GM23338 (cell line): ENCODE results near the gene ZBTB9. TPM values are rescaled to one million over a fixed set of nuclear protein-coding genes. Genes with fewer than 3 reads are reported as not detected.

Experiments
- ATAC-seq: fragments of 200-7000 bp; cut with Tn5 transposase; 3 replicates; pipeline ENCODE4 v1.9.1; 2020
- DNase-seq: peaks from one replicate; pipeline ENCODE4 v3.0.0-alpha.2; 2015; ENCODE audit warnings: low spot score
- H2AFZ ChIP-seq: fragments of 200-600 bp; sonication (generic); 2 replicates; pipeline ENCODE4 v1.8.0; 2016; ENCODE audit warnings: antibody characterized with exemption, mild to moderate bottlenecking, moderate library complexity
- H3F3A ChIP-seq: fragments of 200-600 bp; sonication (generic); replicated peaks from 2 replicates; pipeline ENCODE4 v1.8.0; 2017; ENCODE audit warnings: antibody characterized with exemption, mixed run types, low read depth
- H3K27ac ChIP-seq: fragments of 200-600 bp; sonication (generic); 2 replicates; pipeline ENCODE4 v1.6.1; 2016; ENCODE audit warnings: low read depth
- H3K27me3 ChIP-seq: fragments of 200-600 bp; sonication (generic); 2 replicates; pipeline ENCODE4 v1.8.0; 2016; ENCODE audit warnings: mild to moderate bottlenecking, mixed run types, moderate library complexity; ENCODE audit not compliant: insufficient read depth
- H3K36me3 ChIP-seq: fragments of 200-600 bp; sonication (generic); 2 replicates; pipeline ENCODE4 v1.8.0; 2016; ENCODE audit warnings: mild to moderate bottlenecking; ENCODE audit not compliant: insufficient read depth
- H3K4me1 ChIP-seq: fragments of 200-600 bp; sonication (generic); 2 replicates; pipeline ENCODE4 v1.8.0; 2016; ENCODE audit warnings: mild to moderate bottlenecking, moderate library complexity; ENCODE audit not compliant: insufficient read depth
- H3K4me2 ChIP-seq: fragments of 200-600 bp; sonication (generic); 2 replicates; pipeline ENCODE4 v1.7.1; 2017; ENCODE audit warnings: mixed run types
- H3K4me3 ChIP-seq: fragments of 200-600 bp; sonication (generic); 2 replicates; pipeline ENCODE4 v1.6.1; 2016; ENCODE audit warnings: mixed run types
- H3K79me2 ChIP-seq: fragments of 200-600 bp; sonication (generic); replicated peaks from 2 replicates; pipeline ENCODE4 v1.8.0; 2017; ENCODE audit warnings: mild to moderate bottlenecking; ENCODE audit not compliant: insufficient read depth
- H3K9me2 ChIP-seq: fragments of 200-600 bp; sonication (generic); 2 replicates; pipeline ENCODE4 v1.8.0; 2017; ENCODE audit not compliant: insufficient read depth
- H4K20me1 ChIP-seq: fragments of 200-600 bp; sonication (generic); replicated peaks from 2 replicates; pipeline ENCODE4 v1.8.0; 2017; ENCODE audit warnings: mild to moderate bottlenecking; ENCODE audit not compliant: insufficient read depth
- H3K27ac Mint-ChIP-seq: 2 replicates; pipeline ENCODE4 v1.8.0; 2020; ENCODE audit warnings: inconsistent platforms, mild to moderate bottlenecking, moderate library complexity, mixed read lengths
- H3K27me3 Mint-ChIP-seq: 3 replicates; pipeline ENCODE4 v1.8.0; 2022; ENCODE audit warnings: low read depth, mild to moderate bottlenecking, moderate library complexity, mixed read lengths, inconsistent platforms; ENCODE audit not compliant: insufficient read depth, poor library complexity
- H3K36me3 Mint-ChIP-seq: 3 replicates; pipeline ENCODE4 v1.8.0; 2021; ENCODE audit warnings: low read depth, mild to moderate bottlenecking, inconsistent platforms, moderate library complexity, mixed read lengths
- H3K4me1 Mint-ChIP-seq: 3 replicates; pipeline ENCODE4 v1.8.0; 2020; ENCODE audit warnings: mild to moderate bottlenecking, inconsistent platforms, mixed read lengths
- H3K4me3 Mint-ChIP-seq: 3 replicates; pipeline ENCODE4 v1.8.0; 2021; ENCODE audit warnings: moderate library complexity, mild to moderate bottlenecking, inconsistent platforms, mixed read lengths
- H3K9me3 Mint-ChIP-seq: 3 replicates; pipeline ENCODE4 v1.8.0; 2020; ENCODE audit warnings: moderate library complexity, mild to moderate bottlenecking, inconsistent platforms, mixed read lengths
- CREB1 ChIP-seq: fragments of 250-450 bp; sonication (Bioruptor Pico); IDR thresholded peaks from 2 replicates; pipeline ENCODE4 v1.5.0; 2020; ENCODE audit warnings: low read depth, mild to moderate bottlenecking, moderate library complexity
- EZH2 ChIP-seq: fragments of 200-600 bp; sonication (generic); IDR thresholded peaks from one replicate; pipeline ENCODE4 v1.8.0; 2017; ENCODE audit warnings: antibody characterized with exemption, mild to moderate bottlenecking, low read depth; ENCODE audit not compliant: unreplicated experiment
- EZH2phosphoT487 ChIP-seq: fragments of 200-600 bp; sonication (generic); IDR thresholded peaks from one replicate; pipeline ENCODE4 v1.8.1; 2018; ENCODE audit warnings: antibody characterized with exemption; ENCODE audit not compliant: unreplicated experiment
- JUNB ChIP-seq: IDR thresholded peaks from one replicate; pipeline ENCODE4 v1.6.1; 2016; ENCODE audit warnings: antibody characterized with exemption; ENCODE audit not compliant: unreplicated experiment
- NANOG ChIP-seq: IDR thresholded peaks from 2 replicates; pipeline ENCODE4 v1.6.1; 2016; ENCODE audit warnings: antibody characterized with exemption, borderline replicate concordance
- STAT1 ChIP-seq: IDR thresholded peaks from one replicate; pipeline ENCODE4 v1.6.1; 2016; ENCODE audit warnings: antibody characterized with exemption; ENCODE audit not compliant: unreplicated experiment
- ZNF114 ChIP-seq: fragments of 250-450 bp; sonication (Bioruptor Pico); IDR thresholded peaks from 2 replicates; pipeline ENCODE4 v1.5.0; 2020; ENCODE audit warnings: mild to moderate bottlenecking, moderate library complexity
- ZNF462 ChIP-seq: fragments of 250-450 bp; sonication (Bioruptor Pico); IDR thresholded peaks from 2 replicates; pipeline ENCODE4 v1.5.0; 2020; ENCODE audit warnings: mild to moderate bottlenecking, moderate library complexity
- polyA plus RNA-seq: library from polyadenylated mRNA; unstranded; fragments of >200 nt; fragmentation: Nextera tagmentation; extraction: Ambion mirVana; gene quantifications from 2 replicates; pipeline ENCODE4 v1.2.1, GENCODE V29; 2016
- total RNA-seq: library from RNA; depleted of rRNA; stranded (reverse); fragments of >200 nt; shearing (Covaris generic); gene quantifications from 2 replicates; pipeline ENCODE4 v1.2.3, GENCODE V29; 2014
- TF ChIP-seq, protein P1 (sequence below): IDR thresholded peaks from one replicate; pipeline ENCODE4 v1.6.1; 2018; ENCODE audit warnings: antibody characterized with exemption; ENCODE audit not compliant: unreplicated experiment
- TF ChIP-seq, protein P2 (sequence below): IDR thresholded peaks from 2 replicates; pipeline ENCODE4 v1.6.1; 2016; ENCODE audit warnings: antibody characterized with exemption

The ZBTB9 gene
- total and polyA plus RNA-seq, 2 experiments from 2014 or later: 13.5 to 17.9 TPM

- TF ChIP-seq, protein P1, sequence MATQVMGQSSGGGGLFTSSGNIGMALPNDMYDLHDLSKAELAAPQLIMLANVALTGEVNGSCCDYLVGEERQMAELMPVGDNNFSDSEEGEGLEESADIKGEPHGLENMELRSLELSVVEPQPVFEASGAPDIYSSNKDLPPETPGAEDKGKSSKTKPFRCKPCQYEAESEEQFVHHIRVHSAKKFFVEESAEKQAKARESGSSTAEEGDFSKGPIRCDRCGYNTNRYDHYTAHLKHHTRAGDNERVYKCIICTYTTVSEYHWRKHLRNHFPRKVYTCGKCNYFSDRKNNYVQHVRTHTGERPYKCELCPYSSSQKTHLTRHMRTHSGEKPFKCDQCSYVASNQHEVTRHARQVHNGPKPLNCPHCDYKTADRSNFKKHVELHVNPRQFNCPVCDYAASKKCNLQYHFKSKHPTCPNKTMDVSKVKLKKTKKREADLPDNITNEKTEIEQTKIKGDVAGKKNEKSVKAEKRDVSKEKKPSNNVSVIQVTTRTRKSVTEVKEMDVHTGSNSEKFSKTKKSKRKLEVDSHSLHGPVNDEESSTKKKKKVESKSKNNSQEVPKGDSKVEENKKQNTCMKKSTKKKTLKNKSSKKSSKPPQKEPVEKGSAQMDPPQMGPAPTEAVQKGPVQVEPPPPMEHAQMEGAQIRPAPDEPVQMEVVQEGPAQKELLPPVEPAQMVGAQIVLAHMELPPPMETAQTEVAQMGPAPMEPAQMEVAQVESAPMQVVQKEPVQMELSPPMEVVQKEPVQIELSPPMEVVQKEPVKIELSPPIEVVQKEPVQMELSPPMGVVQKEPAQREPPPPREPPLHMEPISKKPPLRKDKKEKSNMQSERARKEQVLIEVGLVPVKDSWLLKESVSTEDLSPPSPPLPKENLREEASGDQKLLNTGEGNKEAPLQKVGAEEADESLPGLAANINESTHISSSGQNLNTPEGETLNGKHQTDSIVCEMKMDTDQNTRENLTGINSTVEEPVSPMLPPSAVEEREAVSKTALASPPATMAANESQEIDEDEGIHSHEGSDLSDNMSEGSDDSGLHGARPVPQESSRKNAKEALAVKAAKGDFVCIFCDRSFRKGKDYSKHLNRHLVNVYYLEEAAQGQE: no peak
- TF ChIP-seq EZH2phosphoT487 (no peak), ZNF114 (CRISPR knock-in tag) (no peak), JUNB (no peak), EZH2 (no peak)
- TF ChIP-seq, protein P2, sequence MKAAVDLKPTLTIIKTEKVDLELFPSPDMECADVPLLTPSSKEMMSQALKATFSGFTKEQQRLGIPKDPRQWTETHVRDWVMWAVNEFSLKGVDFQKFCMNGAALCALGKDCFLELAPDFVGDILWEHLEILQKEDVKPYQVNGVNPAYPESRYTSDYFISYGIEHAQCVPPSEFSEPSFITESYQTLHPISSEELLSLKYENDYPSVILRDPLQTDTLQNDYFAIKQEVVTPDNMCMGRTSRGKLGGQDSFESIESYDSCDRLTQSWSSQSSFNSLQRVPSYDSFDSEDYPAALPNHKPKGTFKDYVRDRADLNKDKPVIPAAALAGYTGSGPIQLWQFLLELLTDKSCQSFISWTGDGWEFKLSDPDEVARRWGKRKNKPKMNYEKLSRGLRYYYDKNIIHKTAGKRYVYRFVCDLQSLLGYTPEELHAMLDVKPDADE: 0 out of 2 replicates have a peak, but pooled peaks have one; percentile 57
These were observed 36.3 kb upstream of the ZBTB9 start, which contains the start of gene CUTA (continued) for GRCh38 chr6:33417903-33418689.

DNA sequence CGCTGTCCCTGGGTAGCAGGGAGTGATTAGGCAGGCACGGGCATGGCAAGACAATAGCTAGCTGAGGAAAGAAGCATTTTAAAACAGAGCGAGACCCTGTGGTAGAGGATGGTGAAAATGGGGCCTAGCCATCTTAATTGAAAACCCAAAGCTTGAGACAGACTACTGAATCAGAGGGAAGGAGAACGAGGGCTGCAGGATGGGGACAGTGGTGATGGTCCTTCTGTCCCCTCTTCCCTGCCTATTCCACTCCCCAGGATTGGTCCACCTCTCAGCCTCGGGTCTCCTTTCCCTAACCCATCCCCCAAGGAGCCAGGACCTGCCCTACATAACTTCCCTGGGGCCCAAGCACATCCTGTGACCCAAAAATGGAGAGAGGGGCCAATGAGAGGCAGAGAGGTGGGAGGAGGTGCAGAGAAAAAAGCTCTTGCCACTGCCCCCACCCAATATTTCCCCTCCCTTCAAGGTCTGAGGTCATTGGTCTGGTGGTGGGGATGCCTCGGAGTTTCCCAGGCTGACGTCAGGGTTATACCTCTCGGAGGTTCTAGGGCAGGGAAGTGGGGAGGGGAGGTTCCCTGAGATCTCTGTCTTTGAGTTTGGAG is 35.6 kb upstream of the ZBTB9 start:
- H3K9me2 ChIP-seq: no peaks in the 10 kb centered on the region
- peak overlapping the region; percentile 78 for H3K4me2 ChIP-seq
- H3K79me2 ChIP-seq: peaks cover 57% of the 10 kb centered on the region
- peaks cover 20% of the 10 kb centered on the region for H4K20me1 ChIP-seq
- peaks cover 9% of the 10 kb centered on the region; the same call in 1 of the 2 replicates for H3K36me3 ChIP-seq
- ATAC-seq (peak; percentile 0; the same call in 2 of the 3 replicates), DNase-seq (peak; percentile 56)
- Mint-ChIP-seq H3K9me3 (no peaks in the 10 kb centered on the region), H3K4me1 (peaks cover 76% of the 10 kb centered on the region), H3K36me3 (peaks cover 52% of the 10 kb centered on the region), H3K27me3 (peaks cover 29% of the 10 kb centered on the region), H3K27ac (peak overlapping the region; percentile 98), H3K4me3 (peak overlapping the region; percentile 99)
- peak overlapping the region; percentile 98 for H3K4me3 ChIP-seq
- no peak overlapping the region for H2AFZ ChIP-seq
- TF ChIP-seq, protein P2: no peak
- TF ChIP-seq ZNF462 (CRISPR knock-in tag) (0 out of 2 replicates have a peak, but pooled peaks have one; percentile 14), CREB1 (peak; percentile 52; the same call in 1 of the 2 replicates), STAT1 (no peak), NANOG (no peak)
- no peaks in the 10 kb centered on the region for H3K27me3 ChIP-seq
- peak overlapping the region; percentile 98 for H3K27ac ChIP-seq
- H3K4me1 ChIP-seq: peaks cover 40% of the 10 kb centered on the region
- H3F3A ChIP-seq: peaks cover 18% of the 10 kb centered on the region
